KOPT-K1 (cell line): ENCODE measurements around the gene SYMPK.

ENCODE experiments used
- H3K27ac ChIP-seq: fragments of 200-600 bp; sonication (generic); 2 replicates; pipeline ENCODE4 v1.5.1; 2016; ENCODE audit warnings: antibody characterized with exemption, mild to moderate bottlenecking, low read depth, low read length; ENCODE audit not compliant: poor library complexity, severe bottlenecking
- H3K36me3 ChIP-seq: fragments of 200-600 bp; sonication (generic); 2 replicates; pipeline ENCODE4 v1.5.1; 2017; ENCODE audit warnings: antibody characterized with exemption, mild to moderate bottlenecking, low read length, moderate library complexity; ENCODE audit not compliant: insufficient read depth
- H3K9me3 ChIP-seq: fragments of 200-600 bp; sonication (generic); 2 replicates; pipeline ENCODE4 v1.5.1; 2017; ENCODE audit warnings: antibody characterized with exemption, low read length, mild to moderate bottlenecking; ENCODE audit not compliant: insufficient read depth, poor library complexity, severe bottlenecking

SYMPK gene

DNA sequence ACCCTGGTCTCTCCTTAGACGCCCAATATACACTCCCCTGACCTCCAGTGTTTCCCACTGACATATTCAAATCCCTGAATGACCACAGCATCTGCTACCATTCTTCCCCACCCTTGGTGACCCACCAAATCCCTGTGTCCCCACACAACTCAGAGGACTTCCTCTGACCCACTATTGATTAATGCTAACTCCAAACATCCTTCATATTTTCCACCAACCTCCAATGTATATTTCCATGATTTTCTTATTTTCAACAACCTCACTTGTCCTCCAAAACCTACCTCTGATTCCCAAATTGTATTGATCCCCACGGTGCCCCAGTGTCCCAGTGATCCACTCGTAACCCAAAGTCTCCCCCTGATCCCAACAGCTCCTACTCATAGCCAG lies 69.8 kb downstream of the SYMPK start:
- Histone ChIP-seq H3K9me3 (no peaks in the 10 kb centered on the region), H3K27ac (no peak overlapping the region), H3K36me3 (peaks cover 26% of the 10 kb centered on the region)

DNA sequence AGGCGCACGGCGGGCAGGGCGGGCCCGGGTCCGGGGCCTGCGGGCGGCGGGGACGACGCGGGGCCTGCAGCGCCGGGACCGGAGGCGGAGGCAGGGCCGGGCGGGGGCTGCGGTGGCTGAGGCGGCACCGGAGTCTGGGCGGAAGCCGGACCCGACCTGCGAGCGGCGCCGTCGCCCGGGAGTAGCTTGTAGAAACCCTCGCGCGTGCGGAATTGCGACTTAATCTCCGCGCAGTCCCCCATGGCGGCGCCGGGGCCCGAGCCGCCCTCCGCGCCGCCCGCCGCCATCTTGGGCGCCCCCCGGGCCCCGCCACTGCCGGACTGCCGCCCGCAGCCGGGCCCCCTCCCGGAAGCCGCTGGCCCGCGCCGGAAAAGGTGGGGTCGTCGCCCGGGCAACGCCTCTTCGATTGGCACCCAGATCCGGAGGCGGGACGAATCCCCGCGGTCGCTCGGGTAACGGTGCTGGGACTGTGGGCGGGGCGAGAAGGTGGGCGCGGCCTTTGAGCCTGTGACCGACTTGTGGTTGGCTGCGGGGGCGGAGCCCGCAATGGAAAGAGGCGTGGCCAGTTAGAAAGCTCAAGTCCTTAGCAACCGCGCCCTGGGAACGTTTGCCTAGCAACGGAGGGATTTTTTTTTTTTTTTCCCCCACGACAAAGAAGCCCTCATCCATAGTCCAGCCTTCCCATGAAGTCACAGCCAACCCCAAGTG lies 70.3 kb downstream of the SYMPK start, which contains the start of gene DMWD:
Gene DMWD, minus strand, starts transcription at position 376 of the 708 bp plus-strand sequence. Its CDS starts 89 bp downstream, at position 287.
- H3K36me3 ChIP-seq, result peaks cover 29% of the 10 kb centered on the region
- H3K27ac ChIP-seq, result peak within 1 kb of the TSS; percentile 59
- no peaks in the 10 kb centered on the region for H3K9me3 ChIP-seq

DNA sequence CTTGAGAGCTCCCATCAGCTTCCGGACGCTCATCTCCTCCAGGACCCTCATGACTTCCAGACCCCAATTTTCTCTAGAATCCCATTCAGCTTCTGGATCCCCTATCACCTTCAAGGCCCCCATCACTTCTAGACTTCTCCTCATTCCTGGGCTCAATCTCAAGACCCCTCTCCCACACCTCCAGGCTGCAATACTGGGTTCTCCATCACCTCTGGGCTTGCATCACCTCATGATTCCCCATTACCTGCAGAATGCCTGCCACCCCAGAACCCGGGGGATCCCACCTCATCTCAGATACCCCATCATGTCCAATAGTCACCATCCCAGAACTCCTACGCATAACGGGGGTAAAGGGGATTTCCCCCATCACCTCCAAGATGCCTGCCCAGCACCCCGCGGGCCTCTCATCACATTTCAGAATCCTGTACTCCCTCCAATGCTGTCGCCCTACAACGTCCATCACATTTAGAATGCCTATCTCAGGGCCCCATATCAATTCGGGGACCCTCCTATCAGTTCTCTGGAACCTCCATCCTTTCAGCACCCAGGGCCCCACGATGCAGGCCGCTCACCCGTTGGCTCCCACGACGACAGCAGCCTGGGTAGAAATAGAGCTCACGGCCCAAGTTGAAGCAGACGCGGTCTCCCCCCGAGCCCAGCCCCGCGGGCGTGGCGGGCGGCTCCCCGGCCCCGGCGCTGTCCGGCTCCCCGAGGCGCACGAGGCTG lies 71.0 kb downstream of the SYMPK start:
- no peaks in the 10 kb centered on the region for H3K9me3 ChIP-seq
- H3K36me3 ChIP-seq, result peaks cover 36% of the 10 kb centered on the region
- peak overlapping the region; percentile 59 for H3K27ac ChIP-seq

DNA sequence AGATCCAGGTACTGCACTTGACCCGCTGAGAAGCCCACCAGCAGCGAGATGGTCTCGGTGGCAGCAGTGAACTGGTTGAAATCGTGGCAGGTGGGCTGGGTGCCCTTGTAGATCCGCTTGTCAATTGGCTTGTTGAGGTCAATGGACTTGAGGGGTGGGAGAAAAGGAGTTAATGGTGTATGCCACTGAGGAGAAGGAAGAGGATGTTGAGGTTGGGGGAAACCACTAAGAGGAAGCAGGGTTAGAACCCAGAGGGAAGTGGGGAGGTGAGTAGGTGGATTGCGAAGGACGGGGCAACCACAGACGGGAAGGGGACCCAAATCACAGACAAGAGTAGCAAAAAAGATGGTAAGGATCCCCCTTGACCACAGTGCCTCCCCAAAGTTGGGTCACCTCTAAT lies 72.0 kb downstream of the SYMPK start:
- H3K27ac ChIP-seq, result no peak overlapping the region
- peaks cover 45% of the 10 kb centered on the region for H3K36me3 ChIP-seq
- H3K9me3 ChIP-seq, result no peaks in the 10 kb centered on the region

DNA sequence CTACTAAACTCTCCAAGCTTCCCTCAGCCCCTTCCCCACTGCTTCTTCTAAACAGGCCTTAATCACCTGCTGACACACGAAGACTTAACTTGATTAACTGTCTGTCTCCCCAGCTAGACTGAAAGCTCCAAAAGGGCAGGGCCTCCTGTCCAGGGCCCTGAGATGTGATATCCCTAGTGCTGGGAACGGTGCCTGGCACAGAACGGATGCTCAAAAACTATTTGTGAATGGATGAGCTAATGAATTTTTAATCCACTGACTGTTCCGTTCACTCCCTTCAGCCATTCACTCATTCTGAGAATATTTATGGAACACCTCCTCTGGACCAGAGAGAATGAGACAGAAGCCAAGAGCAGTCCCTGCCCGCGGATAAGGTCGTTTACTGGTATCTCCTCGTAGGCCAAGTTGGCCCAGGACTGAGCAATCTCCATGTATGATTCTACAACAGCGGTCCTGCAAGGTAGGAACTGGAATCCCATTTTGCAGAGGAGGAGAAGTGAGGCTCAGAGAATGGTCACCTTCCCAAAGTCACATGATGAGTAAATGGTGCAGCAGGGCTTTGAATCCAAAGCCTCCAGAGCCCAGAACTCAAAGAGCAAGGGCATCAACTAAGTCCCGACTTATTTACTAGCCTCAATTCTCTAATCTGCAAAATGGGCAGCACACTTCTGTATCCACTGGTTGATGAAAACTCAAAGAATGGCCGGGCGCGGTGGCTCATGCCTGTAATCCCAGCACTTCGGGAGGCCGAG lies 73.7 kb downstream of the SYMPK start:
- no peak overlapping the region for H3K27ac ChIP-seq
- H3K36me3 ChIP-seq, result peaks cover 54% of the 10 kb centered on the region
- H3K9me3 ChIP-seq, result no peaks in the 10 kb centered on the region

DNA sequence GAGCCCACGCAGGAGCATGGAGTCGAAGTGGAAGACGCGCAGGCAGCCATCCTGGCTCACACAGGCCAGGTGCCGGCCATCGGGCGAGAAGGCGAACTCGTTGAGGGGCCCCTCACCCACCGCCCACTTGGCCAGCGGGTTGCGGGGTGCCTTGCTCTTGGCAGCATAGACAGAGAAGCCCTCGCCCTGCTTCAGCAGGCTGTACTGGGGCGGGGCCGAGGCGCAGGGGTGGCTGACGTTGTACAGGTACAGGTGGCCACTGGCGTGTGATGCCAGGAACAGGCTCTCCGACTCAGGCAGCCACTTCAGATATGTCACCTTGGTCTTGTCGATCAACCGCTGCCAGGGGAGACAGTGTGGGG lies 76.4 kb downstream of the SYMPK start:
- Histone ChIP-seq H3K9me3 (no peaks in the 10 kb centered on the region), H3K36me3 (peaks cover 54% of the 10 kb centered on the region), H3K27ac (no peak overlapping the region)

DNA sequence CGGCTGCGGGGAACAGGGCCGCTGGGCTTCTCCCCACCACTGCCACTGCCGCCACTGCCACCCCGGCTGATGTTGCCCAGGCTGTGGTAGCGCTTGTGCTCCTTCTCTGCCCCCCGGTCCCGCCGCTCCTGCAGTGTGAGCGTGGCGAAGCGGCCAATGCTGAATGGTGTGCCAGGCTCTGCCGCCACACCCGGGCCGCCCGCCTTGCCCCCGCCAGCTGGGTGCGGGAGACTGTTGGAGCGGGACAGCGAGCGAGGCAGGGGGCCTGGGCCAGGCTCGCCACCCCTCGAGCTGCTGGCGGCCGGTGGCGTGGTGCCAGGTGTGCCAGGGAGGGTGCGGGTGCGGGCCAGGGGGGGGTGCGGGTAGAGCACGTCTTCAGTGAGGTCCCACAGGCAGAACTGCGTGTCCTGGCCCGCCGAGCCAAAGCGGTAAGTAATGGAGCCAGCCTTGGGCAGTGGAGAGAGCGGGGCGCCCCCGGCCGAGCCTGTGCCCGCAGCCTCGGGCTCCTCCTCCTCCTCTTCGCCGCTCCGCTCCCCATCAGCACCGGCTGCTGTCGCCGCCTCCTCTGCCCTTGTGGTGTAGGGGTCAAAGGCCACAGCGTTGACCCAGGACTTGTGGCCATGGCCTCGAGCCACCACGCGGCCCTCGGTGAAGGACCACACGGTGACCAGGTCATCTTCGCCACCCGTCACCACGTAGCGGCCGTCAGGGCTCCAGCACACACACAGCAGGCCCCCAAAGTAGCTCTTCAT lies 77.0 kb downstream of the SYMPK start:
- H3K36me3 ChIP-seq, result peaks cover 54% of the 10 kb centered on the region
- no peak overlapping the region for H3K27ac ChIP-seq
- no peaks in the 10 kb centered on the region for H3K9me3 ChIP-seq

DNA sequence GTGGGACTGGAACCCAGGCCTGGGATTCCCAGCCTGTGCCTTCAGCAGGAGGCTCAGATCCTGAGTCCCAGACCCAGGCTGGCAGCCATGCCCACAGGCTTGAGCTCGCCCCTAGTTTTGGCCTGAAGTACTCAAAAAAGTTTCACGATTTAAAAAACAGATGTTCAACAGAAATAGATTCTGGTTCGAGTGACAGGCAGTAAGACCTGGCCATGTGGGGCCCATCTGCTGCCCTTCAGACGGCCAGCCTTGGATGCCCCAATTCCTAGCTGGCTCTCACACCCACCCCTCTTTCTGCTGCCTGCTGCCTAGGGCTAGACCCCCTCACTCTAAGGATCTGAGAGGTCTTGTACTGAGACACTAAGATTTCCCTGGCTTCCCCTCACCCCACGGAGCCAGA lies 77.8 kb downstream of the SYMPK start:
- Histone ChIP-seq H3K27ac (no peak overlapping the region), H3K36me3 (peaks cover 46% of the 10 kb centered on the region), H3K9me3 (no peaks in the 10 kb centered on the region)

DNA sequence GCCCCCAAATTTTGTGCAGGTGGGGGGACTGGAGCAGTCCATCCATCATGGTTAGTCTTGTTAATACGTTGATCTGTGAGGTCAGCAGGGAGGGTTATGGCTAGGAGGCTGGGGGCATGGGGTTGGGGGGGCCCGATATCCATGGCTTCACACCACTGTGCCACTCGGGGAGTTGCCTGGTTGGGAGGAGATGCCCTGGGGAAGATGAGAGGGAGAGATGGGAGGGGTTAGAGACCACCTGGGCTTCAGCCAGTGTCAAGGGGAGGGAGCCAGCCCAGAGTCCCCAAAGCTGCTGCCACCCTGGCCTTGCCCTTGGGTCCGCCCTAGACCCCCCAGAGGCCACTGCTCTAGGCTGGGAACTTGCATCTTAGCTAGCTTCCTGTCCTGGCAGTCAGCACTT lies 78.9 kb downstream of the SYMPK start:
- H3K27ac ChIP-seq, result no peak overlapping the region
- H3K36me3 ChIP-seq, result peaks cover 37% of the 10 kb centered on the region
- no peaks in the 10 kb centered on the region for H3K9me3 ChIP-seq

DNA sequence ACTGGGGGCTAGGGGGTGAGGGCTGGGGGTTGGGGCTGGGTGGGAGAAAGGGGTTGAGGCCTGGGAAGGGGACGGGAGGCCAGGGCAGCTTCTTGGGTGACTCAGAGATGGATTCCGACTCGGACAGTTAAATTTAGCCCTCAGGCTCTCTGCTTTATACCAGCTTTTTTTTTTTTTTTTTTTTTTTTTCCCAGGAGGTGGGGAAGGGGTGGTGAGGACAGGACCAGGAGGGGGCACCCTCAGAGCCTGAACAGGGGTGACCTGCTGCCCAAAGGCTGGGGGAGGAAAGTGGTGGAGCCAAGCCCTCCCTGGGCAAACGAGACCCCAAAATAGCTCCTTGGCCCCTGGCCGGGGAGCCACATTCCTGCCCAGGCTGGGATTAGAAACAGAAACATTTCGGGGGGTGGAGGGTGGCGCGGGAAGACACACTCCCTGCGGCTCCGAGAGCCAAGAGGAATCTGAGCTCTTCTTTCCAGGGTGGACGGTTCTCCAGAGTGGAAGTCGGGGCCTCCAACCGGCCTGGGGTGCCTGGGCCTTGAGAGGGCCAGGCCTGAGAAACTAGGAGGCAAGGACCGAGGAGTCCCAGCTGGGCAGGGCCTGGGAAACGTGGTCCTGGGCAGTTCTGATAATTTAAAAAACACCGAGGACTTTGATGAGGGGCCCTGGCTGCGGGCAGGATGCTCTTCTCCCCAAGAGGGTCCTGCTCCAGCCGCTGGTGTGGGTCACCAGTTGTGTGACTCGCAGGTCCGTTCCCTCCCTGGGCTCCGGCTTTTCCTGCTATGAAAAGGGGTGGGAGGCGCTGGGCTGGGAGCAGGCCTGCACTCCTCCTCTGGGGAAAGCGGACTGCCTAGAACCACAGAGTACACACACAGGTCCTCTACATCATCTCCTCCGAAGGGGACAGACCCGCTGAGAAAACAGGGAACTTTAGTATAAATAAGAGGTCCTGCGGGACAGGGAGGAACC lies 79.8 kb downstream of the SYMPK start:
- Histone ChIP-seq H3K27ac (no peak overlapping the region), H3K36me3 (peaks cover 27% of the 10 kb centered on the region), H3K9me3 (no peaks in the 10 kb centered on the region)

DNA sequence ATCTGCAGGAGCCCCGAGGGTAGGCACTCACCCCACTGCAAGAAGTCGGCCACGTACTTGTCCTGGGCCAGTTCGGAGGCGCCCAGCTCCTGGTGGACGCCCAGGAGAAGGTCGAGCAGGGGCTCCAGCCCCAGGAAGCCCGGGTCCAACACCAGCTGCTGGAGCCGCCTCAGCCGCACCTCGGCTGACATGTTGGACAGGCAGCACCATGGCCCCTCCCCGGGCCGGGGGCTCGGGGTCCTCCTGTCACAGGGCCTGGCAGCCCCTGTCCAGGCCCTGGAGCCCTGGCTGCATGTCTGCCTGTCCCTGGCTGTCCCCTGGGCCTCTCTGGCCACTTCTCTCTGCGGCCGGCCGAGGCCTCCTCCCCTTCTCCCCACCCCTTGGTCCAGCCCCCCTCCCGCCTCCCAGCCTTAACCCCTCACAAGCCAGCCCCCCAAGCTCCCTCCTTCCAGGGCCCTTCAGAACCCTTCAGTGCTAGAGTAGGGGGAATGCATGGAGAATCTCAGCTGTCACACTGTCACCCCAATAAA lies 80.7 kb downstream of the SYMPK start, which contains the start of gene DMPK:
Gene DMPK, minus strand, starts transcription at position 329 of the 530 bp plus-strand sequence. Its CDS starts 138 bp downstream, at position 191.
- no peak within 1 kb of the TSS for H3K27ac ChIP-seq
- H3K9me3 ChIP-seq, result no peaks in the 10 kb centered on the region
- H3K36me3 ChIP-seq, result peaks cover 24% of the 10 kb centered on the region; the same call in 1 of the 2 replicates

DNA sequence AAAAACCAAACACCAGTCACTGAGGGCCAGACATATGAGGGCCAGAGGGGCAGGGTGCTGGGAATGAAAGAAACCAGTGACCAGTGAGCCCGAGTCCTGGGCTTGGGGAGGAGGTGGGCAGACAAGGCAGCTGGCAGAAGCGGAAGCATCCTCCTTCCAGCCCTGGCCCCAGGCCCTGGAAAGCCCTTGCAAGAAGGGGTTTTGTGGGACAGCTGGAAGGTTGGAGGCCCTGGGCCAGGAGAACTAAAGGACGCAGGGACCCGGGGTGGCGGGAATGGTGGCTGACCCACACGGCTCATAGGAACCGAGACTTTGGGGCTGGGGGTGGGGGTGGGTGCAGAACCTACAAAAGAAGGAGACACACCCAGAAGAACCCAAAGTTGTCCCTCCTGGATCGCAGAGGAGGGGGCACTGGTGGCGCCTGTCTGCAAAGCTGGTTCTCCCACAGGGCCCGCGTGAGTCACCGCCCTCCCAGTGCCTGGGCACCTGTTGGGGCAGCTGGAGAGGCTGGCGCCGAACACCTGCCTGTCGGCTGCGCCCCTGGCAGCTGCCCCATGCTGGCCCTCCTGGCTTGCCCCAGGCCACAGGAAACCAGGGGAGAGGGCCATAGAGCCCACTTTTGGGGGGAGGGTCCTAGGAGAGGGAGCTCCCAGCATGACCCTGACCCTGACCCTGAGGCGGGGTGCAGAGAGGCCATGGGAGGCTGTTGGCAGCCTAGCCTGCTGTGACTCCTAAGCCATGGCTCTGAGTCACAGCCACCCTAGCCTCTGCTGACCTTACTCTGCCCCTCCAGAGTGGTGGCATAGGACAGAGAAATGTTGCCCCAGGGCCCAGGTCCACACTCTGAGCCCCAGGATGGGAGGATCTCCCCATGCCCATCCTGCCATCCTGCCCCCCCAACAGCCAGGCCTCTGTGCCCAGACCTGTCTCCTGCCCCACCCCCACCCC lies 81.5 kb downstream of the SYMPK start:
- peaks cover 20% of the 10 kb centered on the region; the same call in 1 of the 2 replicates for H3K36me3 ChIP-seq
- H3K9me3 ChIP-seq, result no peaks in the 10 kb centered on the region
- no peak overlapping the region for H3K27ac ChIP-seq
